ENCODE results near the gene XCR1.

Gene XCR1

GRCh38 chr3:46036191-46036590 is 8.9 kb upstream of the XCR1 start:
- Histone ChIP-seq H3K79me2 (ENCODE audit: insufficient read depth, low read length) (no peaks in the 10 kb centered on the region), H4K20me1 (ENCODE audit: low read depth, low read length) (no peaks in the 10 kb centered on the region), H3K27me3 (ENCODE audit: low read length) (no peaks in the 10 kb centered on the region), H3F3A (ENCODE audit: insufficient read depth) (no peaks in the 10 kb centered on the region), H3K4me3 (ENCODE audit: insufficient read depth, low read length, poor library complexity, severe bottlenecking) (no peak overlapping the region), H3K9me3 (ENCODE audit: insufficient read depth, low read length) (peaks cover 13% of the 10 kb centered on the region; the same call in 1 of the 2 replicates), H3K27ac (ENCODE audit: low read depth, low read length) (no peak overlapping the region), H3K36me3 (ENCODE audit: low read length) (no peaks in the 10 kb centered on the region; the same call in 1 of the 2 replicates), H3K4me2 (ENCODE audit: low read depth, low read length, poor library complexity, severe bottlenecking) (no peak overlapping the region), H2AFZ (ENCODE audit: low read depth, low read length, severe bottlenecking) (no peak overlapping the region), H3K9ac (ENCODE audit: low read length) (no peak overlapping the region), H3K9me2 (replicated peaks; ENCODE audit: insufficient read depth, low read length) (no peaks in the 10 kb centered on the region)
- TF ChIP-seq EZH2phosphoT487 (conservative IDR thresholded peaks at IDR 0.05; ENCODE audit: low read length) (no peak), CTCF (IDR thresholded peaks at IDR 0.05; ENCODE audit: insufficient read depth, low read length, poor library complexity, severe bottlenecking) (no peak)

GRCh38 chr3:46031747-46032146 is 4.5 kb upstream of the XCR1 start:
- Histone ChIP-seq H3K9me3 (ENCODE audit: insufficient read depth, low read length) (peaks cover 27% of the 10 kb centered on the region; the same call in 1 of the 2 replicates), H3K9ac (ENCODE audit: low read length) (no peak overlapping the region), H3K4me2 (ENCODE audit: low read depth, low read length, poor library complexity, severe bottlenecking) (no peak overlapping the region)

GRCh38 chr3:46031269-46031668 is 4.0 kb upstream of the XCR1 start:
- H3F3A ChIP-seq (ENCODE audit: insufficient read depth), result no peaks in the 10 kb centered on the region
- H4K20me1 ChIP-seq (ENCODE audit: low read depth, low read length), result no peaks in the 10 kb centered on the region
- H3K27ac ChIP-seq (ENCODE audit: low read depth, low read length), result no peak overlapping the region
- no peaks in the 10 kb centered on the region for H3K27me3 ChIP-seq (ENCODE audit: low read length)
- H3K36me3 ChIP-seq (ENCODE audit: low read length), result no peaks in the 10 kb centered on the region; the same call in 1 of the 2 replicates
- H3K9me2 ChIP-seq (replicated peaks; ENCODE audit: insufficient read depth, low read length), result no peaks in the 10 kb centered on the region
- H3K9me3 ChIP-seq (ENCODE audit: insufficient read depth, low read length), result peaks cover 27% of the 10 kb centered on the region; the same call in 1 of the 2 replicates
- no peak overlapping the region for H2AFZ ChIP-seq (ENCODE audit: low read depth, low read length, severe bottlenecking)
- no peak overlapping the region for H3K9ac ChIP-seq (ENCODE audit: low read length)
- no peak overlapping the region for H3K4me2 ChIP-seq (ENCODE audit: low read depth, low read length, poor library complexity, severe bottlenecking)
- H3K79me2 ChIP-seq (ENCODE audit: insufficient read depth, low read length), result no peaks in the 10 kb centered on the region
- TF ChIP-seq EZH2phosphoT487 (conservative IDR thresholded peaks at IDR 0.05; ENCODE audit: low read length) (no peak), CTCF (IDR thresholded peaks at IDR 0.05; ENCODE audit: insufficient read depth, low read length, poor library complexity, severe bottlenecking) (no peak)
- H3K4me3 ChIP-seq (ENCODE audit: insufficient read depth, low read length, poor library complexity, severe bottlenecking), result no peak overlapping the region

More at GRCh38 chr3:46031747-46032146, 4.5 kb upstream of the XCR1 start:
- Histone ChIP-seq H3K36me3 (ENCODE audit: low read length) (no peaks in the 10 kb centered on the region; the same call in 1 of the 2 replicates), H3K79me2 (ENCODE audit: insufficient read depth, low read length) (no peaks in the 10 kb centered on the region), H4K20me1 (ENCODE audit: low read depth, low read length) (no peaks in the 10 kb centered on the region), H3F3A (ENCODE audit: insufficient read depth) (no peaks in the 10 kb centered on the region), H2AFZ (ENCODE audit: low read depth, low read length, severe bottlenecking) (no peak overlapping the region), H3K4me3 (ENCODE audit: insufficient read depth, low read length, poor library complexity, severe bottlenecking) (no peak overlapping the region), H3K27me3 (ENCODE audit: low read length) (no peaks in the 10 kb centered on the region), H3K9me2 (replicated peaks; ENCODE audit: insufficient read depth, low read length) (no peaks in the 10 kb centered on the region), H3K27ac (ENCODE audit: low read depth, low read length) (no peak overlapping the region)
- TF ChIP-seq CTCF (IDR thresholded peaks at IDR 0.05; ENCODE audit: insufficient read depth, low read length, poor library complexity, severe bottlenecking), result no peak
- TF ChIP-seq EZH2phosphoT487 (conservative IDR thresholded peaks at IDR 0.05; ENCODE audit: low read length), result no peak

Measured in SU-DHL-6 (cell line).